Dendritic cell treated with granulocyte-macrophage colony-stimulating factor and Interleukin-4, amounts not matched to agents 40 ng/mL and 50 ng/mL, for 4 days (primary cell): Measurements from ENCODE around the gene LIG1.

Experiments used
- H3K27ac Mint-ChIP-seq: one replicate; pipeline ENCODE4 v1.8.0; 2022; ENCODE audit warnings: mild to moderate bottlenecking, mixed read lengths
- H3K27me3 Mint-ChIP-seq: one replicate; pipeline ENCODE4 v1.8.0; 2022; ENCODE audit warnings: mild to moderate bottlenecking, mixed read lengths
- H3K36me3 Mint-ChIP-seq: one replicate; pipeline ENCODE4 v1.8.0; 2022; ENCODE audit warnings: low read depth, mixed read lengths
- H3K4me1 Mint-ChIP-seq: one replicate; pipeline ENCODE4 v1.8.0; 2022; ENCODE audit warnings: low read depth, mixed read lengths
- H3K4me3 Mint-ChIP-seq: one replicate; pipeline ENCODE4 v1.8.0; 2022; ENCODE audit warnings: mild to moderate bottlenecking, moderate library complexity, mixed read lengths
- H3K9me3 Mint-ChIP-seq: one replicate; pipeline ENCODE4 v1.8.0; 2022; ENCODE audit warnings: mixed read lengths
- intact Hi-C: fragments of 100-400 bp; cut with micrococcal nuclease; formaldehyde crosslinking; loops from one replicate; pipeline ENCODE4 v1.15.0; 2022

Gene LIG1

DNA sequence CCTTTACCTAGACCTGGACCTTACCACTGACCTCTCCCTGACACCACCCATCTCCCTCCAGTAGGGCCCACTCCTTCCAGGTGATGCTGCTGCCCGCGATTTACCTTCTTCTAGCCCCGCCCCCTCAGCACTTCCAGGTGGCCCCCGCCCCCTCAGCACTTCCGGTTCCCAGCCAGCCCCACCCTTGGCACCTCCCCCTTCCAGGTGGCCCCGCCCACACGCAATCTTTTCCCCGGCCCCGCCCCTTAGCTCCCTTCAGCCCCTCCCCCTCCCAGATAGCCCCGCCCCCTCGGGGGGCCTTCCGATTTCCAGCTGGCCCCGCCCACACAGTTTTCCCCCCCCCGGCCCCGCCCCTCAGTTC lies 586 bp downstream of the LIG1 start:
- Mint-ChIP-seq H3K27me3 (no peaks in the 10 kb centered on the region), H3K4me3 (peak overlapping the region; percentile 93), H3K27ac (peak overlapping the region; percentile 94), H3K36me3 (peaks cover 47% of the 10 kb centered on the region), H3K9me3 (no peaks in the 10 kb centered on the region), H3K4me1 (peaks cover 23% of the 10 kb centered on the region)
- intact Hi-C loops, result no loop called here

DNA sequence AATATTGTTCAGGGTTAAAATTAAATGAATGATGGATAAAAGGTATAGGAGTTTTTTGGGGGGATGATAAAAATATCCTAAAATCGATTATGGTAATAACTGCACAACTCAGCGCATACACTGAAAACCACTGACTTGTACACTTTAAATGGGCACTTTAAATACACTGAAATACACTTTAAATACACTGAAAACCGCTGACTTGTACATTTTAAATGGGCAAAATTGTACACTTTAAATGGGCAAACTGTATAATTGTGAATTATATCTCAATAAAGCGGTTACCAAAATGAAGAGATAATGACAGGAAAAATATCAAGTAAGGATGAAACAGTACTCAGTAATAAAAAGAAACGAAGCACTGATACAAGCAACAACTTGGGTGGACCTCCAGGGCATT lies 1.5 kb downstream of the LIG1 start:
- intact Hi-C loops, result no loop called here
- H3K4me3 Mint-ChIP-seq, result no peak overlapping the region
- no peaks in the 10 kb centered on the region for H3K9me3 Mint-ChIP-seq
- peak overlapping the region; percentile 94 for H3K27ac Mint-ChIP-seq
- peaks cover 47% of the 10 kb centered on the region for H3K36me3 Mint-ChIP-seq
- H3K4me1 Mint-ChIP-seq, result peaks cover 22% of the 10 kb centered on the region
- H3K27me3 Mint-ChIP-seq, result no peaks in the 10 kb centered on the region

DNA sequence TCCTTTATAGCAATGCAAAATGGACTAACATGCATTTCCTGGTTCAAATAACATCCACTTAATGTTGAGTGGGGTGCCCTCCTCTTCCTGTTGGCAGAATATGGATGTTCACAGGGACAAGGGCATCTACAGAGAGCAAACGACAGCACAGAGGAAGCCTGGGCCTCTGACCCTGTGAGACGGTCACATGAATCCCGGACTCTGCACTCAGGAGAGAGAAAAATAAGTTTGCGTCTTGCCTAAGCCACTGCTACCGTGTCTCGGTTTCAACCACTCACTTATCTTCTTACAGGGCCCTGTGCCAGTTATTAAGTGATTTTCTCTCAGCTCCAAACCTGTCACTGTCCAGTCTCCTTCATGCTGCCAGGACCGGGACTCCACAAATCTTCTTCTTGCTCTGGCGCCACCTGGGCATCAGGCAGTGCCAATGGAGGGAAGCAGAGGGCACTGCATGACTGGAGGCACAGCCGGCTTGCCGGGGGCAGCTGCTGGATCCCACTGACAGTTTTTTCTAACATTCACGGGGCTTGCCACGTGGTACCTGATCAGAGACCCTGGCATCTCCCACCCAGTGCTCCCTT lies 11.8 kb downstream of the LIG1 start:
- no peaks in the 10 kb centered on the region for H3K9me3 Mint-ChIP-seq
- intact Hi-C loops, result no loop called here
- H3K27ac Mint-ChIP-seq, result no peak overlapping the region
- no peaks in the 10 kb centered on the region for H3K27me3 Mint-ChIP-seq
- no peak overlapping the region for H3K4me3 Mint-ChIP-seq
- H3K36me3 Mint-ChIP-seq, result peaks cover 59% of the 10 kb centered on the region
- peaks cover 8% of the 10 kb centered on the region for H3K4me1 Mint-ChIP-seq

DNA sequence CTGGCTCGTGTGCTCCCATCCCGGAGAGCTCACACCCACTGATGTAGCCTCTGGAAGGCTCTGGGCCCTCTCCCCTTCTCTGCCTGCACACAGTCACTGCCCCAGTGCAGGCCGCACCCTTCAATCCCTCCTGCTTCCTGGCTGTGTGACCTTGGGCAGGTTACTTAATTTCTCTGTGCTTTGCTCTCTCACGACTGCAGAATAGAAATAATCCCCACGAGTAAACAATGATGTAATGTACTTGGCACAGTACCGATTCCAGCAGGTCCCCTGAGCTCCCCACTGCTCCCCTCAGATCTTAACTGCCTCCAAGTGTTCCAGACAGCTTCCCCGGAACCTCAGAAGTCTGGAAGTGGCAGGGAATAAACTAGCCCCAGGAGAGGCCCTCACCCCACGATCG lies 16.1 kb downstream of the LIG1 start:
- intact Hi-C loops, result no loop called here
- H3K9me3 Mint-ChIP-seq, result no peaks in the 10 kb centered on the region
- no peak overlapping the region for H3K4me3 Mint-ChIP-seq
- H3K36me3 Mint-ChIP-seq, result peaks cover 52% of the 10 kb centered on the region
- H3K4me1 Mint-ChIP-seq, result no peaks in the 10 kb centered on the region
- no peaks in the 10 kb centered on the region for H3K27me3 Mint-ChIP-seq
- no peak overlapping the region for H3K27ac Mint-ChIP-seq

DNA sequence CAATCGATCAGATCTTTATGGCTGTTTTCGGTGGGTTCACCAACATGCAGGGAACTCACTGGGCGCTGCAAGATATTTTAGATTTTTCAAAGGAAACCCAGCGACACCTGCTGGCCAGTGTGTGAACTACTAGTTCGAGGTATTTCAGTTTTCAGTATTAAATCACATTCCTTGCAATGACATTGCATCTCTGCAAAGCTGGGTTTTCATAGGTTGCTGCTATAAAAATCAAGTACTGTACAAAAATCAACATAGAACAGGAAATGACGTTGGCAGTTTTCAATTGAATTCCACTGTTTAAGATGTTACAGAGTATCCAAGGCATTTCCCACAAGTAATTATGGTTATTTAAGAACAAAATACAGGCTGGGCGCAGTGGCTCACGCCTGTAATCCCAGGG lies 17.6 kb downstream of the LIG1 start:
- Mint-ChIP-seq H3K27ac (no peak overlapping the region), H3K9me3 (no peaks in the 10 kb centered on the region), H3K4me1 (no peaks in the 10 kb centered on the region), H3K27me3 (no peaks in the 10 kb centered on the region), H3K4me3 (no peak overlapping the region), H3K36me3 (peaks cover 50% of the 10 kb centered on the region)
- intact Hi-C loops, result loop anchor here (1.0 kb wide), 1 partner anchor 45 kb away; no protein-coding TSS in a partner anchor

DNA sequence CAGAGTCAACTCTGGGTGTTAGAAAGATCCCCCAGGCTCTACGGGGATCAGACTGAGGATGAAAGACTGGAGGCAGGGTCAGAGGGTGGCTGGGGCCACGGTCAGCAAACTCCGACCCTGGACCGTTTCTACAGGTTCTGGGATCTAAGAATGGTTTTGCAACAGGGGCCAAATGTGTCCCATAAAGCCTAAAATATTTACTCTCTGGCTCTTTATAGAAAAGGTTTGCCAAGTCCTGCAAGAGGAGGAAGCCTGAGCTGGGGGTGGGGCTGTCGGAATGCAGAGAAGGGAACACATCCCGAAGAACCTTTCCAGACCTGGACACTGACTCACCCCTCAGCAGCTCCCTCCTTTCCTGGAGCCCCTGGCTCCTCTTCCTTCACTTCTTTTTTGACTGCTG lies 20.7 kb downstream of the LIG1 start:
- Mint-ChIP-seq H3K36me3 (peaks cover 36% of the 10 kb centered on the region), H3K4me3 (no peak overlapping the region), H3K27ac (peak overlapping the region; percentile 7), H3K9me3 (no peaks in the 10 kb centered on the region), H3K27me3 (no peaks in the 10 kb centered on the region), H3K4me1 (peaks cover 18% of the 10 kb centered on the region)
- intact Hi-C loops, result no loop called here

DNA sequence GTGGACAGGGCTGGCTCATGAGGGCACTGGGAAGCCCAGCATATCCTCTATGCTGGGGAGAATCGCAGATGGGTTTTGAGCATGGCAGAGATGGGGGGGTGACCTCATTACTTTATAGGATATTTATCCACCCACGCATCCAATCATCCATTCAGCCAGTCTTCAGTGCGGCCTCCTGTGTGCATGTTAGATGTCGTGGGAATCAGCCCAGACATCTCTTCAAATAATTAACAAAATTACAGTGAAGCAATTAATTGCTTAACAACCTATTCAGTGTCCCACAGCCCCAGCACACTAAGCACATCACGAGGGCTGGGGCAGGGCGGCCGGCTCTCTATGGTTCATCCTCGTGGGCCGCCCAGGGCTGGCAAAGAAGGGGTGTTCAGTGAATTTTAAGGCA lies 21.6 kb downstream of the LIG1 start:
- H3K9me3 Mint-ChIP-seq, result no peaks in the 10 kb centered on the region
- H3K27me3 Mint-ChIP-seq, result no peaks in the 10 kb centered on the region
- H3K36me3 Mint-ChIP-seq, result peaks cover 37% of the 10 kb centered on the region
- peaks cover 24% of the 10 kb centered on the region for H3K4me1 Mint-ChIP-seq
- no peak overlapping the region for H3K27ac Mint-ChIP-seq
- intact Hi-C loops, result no loop called here
- no peak overlapping the region for H3K4me3 Mint-ChIP-seq

DNA sequence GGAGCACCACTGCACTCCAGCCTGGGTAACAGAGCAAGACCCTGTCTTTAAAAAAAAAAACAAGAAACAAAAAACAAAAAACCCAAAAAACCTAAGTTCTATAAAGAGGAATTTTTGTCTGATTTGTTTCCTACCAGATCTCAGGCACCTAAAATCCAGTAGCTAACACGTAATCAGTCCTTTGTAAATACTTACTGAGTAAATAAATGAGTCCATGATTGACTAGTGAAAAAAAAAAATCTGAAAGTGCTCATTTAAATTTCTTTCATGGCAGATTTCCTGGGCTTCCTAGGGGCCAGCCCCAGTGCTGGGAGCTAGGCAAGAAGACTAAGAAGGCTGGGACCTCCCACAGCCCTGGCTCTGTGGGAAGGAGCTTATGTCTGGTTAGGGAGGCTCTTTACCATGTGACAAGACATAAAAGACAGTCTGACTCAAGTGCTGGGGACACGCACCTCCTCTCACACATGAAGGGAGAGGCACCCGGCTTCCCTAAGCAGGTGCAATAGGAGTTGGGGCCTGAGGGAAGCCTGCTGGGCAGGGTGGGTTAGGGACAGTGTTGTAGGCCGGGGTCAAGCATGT lies 22.5 kb downstream of the LIG1 start:
- H3K4me3 Mint-ChIP-seq, result no peak overlapping the region

DNA sequence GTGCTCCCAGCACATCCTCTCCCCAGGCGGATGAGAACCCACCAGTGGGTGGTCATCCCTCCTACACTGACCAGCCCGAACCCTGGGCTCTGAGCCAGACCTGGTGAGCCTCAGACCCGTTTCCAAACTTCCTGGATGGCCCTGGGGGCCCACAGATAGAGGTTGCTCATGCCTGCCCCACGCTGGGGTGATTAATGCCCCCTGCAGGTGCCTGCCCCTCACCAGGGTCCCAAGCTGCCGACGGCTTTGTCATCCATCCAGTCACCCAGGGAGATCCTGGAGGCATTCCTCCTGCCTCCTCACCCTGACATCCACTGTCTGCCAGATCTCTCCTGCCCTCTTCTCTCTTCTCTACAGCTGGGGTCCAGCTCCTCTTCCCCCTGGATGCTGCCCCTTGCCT lies 31.1 kb downstream of the LIG1 start:
- Mint-ChIP-seq H3K9me3 (no peaks in the 10 kb centered on the region), H3K27me3 (no peaks in the 10 kb centered on the region), H3K4me3 (no peak overlapping the region), H3K4me1 (peaks cover 3% of the 10 kb centered on the region), H3K36me3 (peaks cover 63% of the 10 kb centered on the region), H3K27ac (no peak overlapping the region)
- intact Hi-C loops, result no loop called here

More for the DNA sequence above, 22.5 kb downstream of the LIG1 start:
- intact Hi-C loops, result no loop called here
- Mint-ChIP-seq H3K27ac (no peak overlapping the region), H3K27me3 (no peaks in the 10 kb centered on the region), H3K36me3 (peaks cover 44% of the 10 kb centered on the region), H3K4me1 (peaks cover 24% of the 10 kb centered on the region), H3K9me3 (no peaks in the 10 kb centered on the region)

DNA sequence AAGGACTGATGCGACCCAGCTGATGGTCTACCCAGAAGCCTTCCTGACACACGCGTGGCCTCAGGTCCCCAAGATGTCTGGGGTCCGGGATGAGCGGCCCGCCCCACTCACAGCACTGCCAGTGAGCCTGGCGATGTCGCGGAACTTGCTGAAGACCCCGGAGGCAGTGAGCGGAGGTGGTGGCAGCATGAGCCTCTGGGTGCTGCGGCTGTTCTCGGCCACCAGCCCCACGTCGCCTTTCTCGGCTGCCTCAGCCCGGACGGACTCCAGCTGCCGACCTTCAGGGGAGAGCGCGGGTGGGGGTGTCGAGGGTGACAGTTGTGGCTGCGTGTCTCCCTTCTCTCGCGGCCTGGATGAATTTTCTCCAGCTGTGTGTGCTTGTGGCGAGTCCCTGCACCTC lies 32.7 kb downstream of the LIG1 start:
- no peaks in the 10 kb centered on the region for H3K9me3 Mint-ChIP-seq
- no peak overlapping the region for H3K4me3 Mint-ChIP-seq
- no peaks in the 10 kb centered on the region for H3K27me3 Mint-ChIP-seq
- peaks cover 54% of the 10 kb centered on the region for H3K36me3 Mint-ChIP-seq
- no peaks in the 10 kb centered on the region for H3K4me1 Mint-ChIP-seq
- intact Hi-C loops, result no loop called here
- H3K27ac Mint-ChIP-seq, result no peak overlapping the region

DNA sequence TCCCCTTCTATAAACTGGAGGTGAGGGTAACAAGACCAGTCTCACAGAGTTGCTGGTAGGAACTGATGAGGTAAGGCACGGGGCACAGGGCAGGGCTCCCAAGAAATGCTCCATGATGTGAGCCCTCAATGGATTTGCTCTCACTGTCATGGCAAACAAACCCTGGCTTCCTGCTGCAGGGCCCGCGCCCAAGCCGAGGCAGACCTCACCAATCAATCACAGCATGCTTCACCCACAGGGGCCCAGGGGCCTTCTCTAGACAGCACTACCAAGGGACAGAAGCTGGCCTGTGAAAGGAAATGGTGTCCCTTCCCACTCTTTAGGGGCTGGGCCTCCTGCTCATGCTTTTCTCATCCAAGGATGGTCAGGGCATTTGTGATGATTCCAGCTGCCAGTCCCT lies 33.6 kb downstream of the LIG1 start:
- no peak overlapping the region for H3K27ac Mint-ChIP-seq
- no peaks in the 10 kb centered on the region for H3K4me1 Mint-ChIP-seq
- intact Hi-C loops, result no loop called here
- H3K4me3 Mint-ChIP-seq, result no peak overlapping the region
- H3K9me3 Mint-ChIP-seq, result no peaks in the 10 kb centered on the region
- H3K27me3 Mint-ChIP-seq, result no peaks in the 10 kb centered on the region
- peaks cover 59% of the 10 kb centered on the region for H3K36me3 Mint-ChIP-seq

DNA sequence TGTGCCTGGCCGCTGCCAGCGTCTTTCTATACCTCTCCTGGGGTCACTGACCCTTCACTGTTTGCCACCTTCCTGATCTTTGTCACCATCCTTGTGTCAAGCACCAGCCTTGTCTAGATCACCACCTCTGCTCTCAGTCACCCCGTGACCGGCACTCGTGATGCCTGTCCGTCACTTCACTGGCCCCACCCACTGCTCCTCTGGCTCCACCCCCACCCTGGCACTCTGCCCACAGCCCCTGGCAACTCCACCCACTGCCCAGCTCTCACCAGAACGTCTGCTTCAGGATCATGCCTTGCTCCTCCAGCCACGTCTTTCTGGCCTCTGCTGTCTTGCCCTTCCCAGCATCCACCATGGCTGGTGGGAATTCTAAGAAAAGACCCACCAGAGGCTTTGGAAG lies 34.7 kb downstream of the LIG1 start:
- Mint-ChIP-seq H3K27me3 (no peaks in the 10 kb centered on the region), H3K9me3 (no peaks in the 10 kb centered on the region), H3K4me3 (no peak overlapping the region), H3K4me1 (no peaks in the 10 kb centered on the region), H3K36me3 (peaks cover 65% of the 10 kb centered on the region), H3K27ac (no peak overlapping the region)
- intact Hi-C loops, result no loop called here

DNA sequence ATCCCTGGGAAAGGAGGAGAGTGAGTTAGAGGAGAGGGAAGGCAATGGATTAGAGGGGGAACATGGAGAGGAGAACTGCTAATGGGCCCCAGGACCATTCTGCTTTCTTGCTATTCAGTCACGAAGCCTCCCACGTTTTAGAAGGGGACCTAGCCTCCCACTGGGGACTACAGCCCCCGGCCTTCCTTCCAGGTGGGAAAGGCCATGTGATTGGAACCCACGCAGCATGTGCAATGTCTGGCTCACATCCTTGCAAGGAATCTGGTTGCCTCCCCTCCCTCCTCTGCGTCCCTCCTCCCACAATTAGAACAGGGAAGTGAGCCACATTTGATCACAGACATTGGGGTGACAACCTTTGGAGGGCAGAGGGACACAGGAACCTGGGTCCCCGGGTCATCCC lies 37.0 kb downstream of the LIG1 start:
- Mint-ChIP-seq H3K27me3 (no peaks in the 10 kb centered on the region), H3K27ac (no peak overlapping the region), H3K4me3 (no peak overlapping the region), H3K9me3 (no peaks in the 10 kb centered on the region), H3K4me1 (no peaks in the 10 kb centered on the region), H3K36me3 (peaks cover 65% of the 10 kb centered on the region)
- intact Hi-C loops, result no loop called here

DNA sequence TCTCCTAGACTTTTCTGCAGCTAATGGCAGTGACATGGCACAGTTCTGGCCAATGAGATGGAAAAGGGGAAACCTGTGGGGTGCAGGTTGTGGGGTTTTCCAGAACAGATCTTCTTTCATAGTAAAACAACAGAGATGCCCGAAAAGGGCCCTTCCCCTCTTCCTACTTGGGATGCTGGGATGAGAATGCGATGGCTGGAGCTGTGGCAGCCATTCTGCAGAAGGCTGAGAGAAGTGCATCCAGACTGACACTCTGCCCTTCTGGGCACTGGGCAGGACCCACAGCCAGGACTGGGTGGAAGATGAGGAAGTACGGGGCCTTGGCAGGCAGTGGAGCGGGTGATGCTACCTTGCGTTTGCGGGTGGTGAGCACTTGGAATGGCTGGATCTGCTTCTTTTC lies 42.6 kb downstream of the LIG1 start:
- Mint-ChIP-seq H3K9me3 (no peaks in the 10 kb centered on the region), H3K4me1 (no peaks in the 10 kb centered on the region), H3K36me3 (peaks cover 79% of the 10 kb centered on the region), H3K4me3 (no peak overlapping the region), H3K27ac (no peak overlapping the region), H3K27me3 (no peaks in the 10 kb centered on the region)
- intact Hi-C loops, result no loop called here
